ENCODE measurements around the gene ARHGAP31.
"Not testable (repeated sequence)": the region's sequence is repeated elsewhere in the genome, so short reads cannot be mapped to it uniquely, and the experiment has no call there.

The ARHGAP31 gene

DNA sequence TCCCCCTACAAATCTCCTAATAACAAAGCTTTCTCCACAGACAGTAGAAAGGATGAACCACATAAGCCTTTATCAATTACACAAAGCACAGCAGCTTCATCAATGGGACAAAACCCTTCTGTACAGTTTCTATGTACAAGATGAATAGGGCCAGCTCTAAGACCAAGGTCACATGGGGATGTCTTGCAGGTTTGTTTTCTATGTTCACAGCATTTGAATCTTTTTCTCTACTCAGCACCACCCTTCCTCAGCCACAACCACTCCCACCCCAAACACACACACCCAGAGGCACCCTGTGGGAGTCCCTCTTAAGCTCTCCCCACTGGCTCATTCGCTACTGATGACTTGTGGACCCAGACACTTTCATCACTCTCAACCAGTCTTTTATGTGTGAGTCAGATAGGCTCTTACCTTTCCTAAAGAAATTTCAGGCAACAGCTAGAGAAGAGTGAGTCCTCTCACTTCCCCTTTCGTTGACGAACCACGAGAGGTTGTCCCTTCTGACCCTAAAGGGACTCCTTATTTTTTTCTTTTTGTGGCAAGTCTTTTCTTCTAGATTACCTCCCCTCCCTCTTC, 57.9 kb downstream of the ARHGAP31 start:
- peak; percentile 36 for DNase-seq

DNA sequence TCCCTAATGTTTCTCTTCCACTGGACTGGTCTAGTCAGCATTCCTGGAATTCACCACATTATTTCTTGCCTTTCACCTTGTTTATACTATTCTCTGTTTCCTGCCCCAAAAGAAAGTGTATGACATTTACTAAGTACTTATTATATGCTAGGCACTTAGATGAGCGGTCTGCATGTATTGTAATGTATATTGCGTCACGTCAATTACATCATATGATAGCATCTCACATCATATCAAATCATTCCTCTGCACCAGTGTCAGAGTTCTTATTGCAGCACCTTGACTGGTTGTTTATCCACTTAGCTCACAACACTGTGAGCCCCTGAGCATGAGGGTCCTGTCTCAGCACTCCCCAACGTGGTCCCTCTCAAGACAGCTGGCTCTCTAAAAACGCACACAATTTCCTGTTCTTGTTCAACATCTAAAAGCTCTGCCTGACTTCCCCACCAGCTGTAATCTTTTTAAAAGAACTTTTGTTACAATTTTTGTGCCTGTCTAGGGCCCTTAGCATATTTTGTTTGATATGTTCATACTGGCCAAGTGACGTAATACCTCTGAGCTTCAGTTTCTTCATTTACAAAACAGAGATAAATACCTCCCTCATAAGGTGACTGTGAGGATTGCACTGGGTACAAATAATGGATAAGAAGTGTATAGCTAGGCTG, 58.8 kb downstream of the ARHGAP31 start:
- DNase-seq = peak; percentile 68

DNA sequence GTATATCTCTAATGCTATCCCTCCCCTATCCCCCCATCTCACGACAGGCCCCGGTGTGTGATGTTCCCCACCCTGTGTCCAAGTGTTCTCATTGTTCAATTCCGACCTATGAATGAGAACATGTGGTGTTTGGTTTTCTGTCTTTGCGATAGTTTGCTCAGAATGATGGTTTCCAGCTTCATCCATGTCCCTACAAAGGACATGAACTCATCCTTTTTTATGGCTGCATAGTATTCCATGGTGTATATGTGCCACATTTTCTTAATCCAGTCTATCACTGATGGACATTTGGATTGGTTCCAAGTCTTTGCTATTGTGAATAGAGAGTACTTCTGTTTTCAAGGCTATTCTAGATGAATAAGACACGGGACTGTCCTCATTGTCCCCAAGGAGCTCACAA, 61.4 kb downstream of the ARHGAP31 start:
- DNase-seq = not testable (repeated sequence)

DNA sequence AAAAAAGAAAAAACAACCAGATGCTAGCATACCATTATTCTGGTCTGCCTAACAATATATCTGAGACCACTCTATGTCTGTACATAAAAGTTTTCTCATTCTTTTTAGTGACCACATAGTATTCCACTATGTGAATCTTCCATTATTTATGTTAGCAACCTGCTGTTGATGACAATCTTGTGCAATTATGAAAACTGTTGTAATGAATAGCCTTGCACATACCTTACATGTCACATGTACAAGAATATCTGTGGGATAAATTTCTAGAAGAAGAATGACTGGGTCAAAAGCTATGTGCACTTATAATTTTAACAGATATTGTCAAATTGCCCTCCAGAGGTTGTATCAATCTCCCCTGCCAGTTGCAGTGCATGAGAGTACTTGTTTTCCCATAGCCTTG, 62.5 kb downstream of the ARHGAP31 start:
- no peak for DNase-seq

DNA sequence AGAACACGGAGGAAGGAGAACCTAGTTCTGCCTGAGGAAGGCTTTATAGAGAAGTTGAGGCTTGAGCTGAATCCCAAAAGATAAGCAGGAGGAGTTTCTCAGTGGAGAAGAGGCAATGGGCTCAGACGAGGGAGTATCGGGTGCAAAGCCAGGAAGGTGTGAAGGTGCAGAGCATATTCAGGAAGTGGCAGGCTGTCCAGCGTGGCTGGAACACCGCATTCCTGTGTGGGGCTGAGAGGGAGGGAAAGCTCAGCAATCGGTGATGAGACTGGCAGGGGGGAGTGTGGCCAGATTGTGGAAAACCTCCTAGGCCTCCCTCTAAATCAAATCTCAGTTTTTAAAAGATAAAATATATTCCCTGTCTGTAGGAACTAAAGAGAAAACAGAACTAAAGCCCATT, 63.0 kb downstream of the ARHGAP31 start:
- no peak for DNase-seq

DNA sequence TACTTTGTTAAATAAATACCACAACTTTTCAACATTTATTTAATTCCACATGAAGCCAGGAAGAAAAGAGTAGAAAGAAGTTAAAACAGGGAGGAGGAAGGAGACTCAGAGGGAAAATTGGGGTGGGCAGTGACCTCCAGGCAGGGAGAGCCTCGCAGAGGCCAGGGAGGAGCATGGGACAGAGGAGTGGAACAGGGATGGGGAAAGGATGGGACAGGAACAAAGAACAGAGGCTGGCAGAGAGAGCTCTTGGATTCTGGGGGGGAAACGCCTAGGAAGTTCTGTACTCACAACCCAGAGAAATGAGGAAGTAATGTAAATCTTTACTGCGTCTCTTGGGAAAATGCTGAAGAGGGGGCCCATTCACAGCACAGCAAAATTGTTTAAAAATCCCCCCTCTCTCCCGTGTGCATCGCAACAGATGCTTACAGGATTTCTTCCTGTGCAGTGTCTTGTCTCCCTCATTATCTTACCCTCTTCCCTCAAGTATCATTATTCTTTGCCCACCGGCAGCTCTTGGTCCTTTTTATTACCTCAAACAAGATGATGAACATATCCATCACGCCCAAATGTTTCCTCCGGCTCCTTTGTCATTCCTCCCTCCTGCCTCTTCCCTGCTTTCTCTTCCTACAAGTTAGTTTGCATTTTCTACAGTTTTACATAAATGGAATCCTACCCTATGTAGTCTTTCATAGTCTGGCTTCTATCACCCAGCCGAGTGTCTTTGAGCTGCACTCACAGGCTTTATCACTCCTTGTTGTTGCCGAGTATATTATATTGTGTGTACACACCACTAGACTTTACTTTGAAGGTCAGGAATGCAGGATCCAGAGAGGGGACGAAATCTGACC, 65.5 kb downstream of the ARHGAP31 start:
- DNase-seq = no peak

DNA sequence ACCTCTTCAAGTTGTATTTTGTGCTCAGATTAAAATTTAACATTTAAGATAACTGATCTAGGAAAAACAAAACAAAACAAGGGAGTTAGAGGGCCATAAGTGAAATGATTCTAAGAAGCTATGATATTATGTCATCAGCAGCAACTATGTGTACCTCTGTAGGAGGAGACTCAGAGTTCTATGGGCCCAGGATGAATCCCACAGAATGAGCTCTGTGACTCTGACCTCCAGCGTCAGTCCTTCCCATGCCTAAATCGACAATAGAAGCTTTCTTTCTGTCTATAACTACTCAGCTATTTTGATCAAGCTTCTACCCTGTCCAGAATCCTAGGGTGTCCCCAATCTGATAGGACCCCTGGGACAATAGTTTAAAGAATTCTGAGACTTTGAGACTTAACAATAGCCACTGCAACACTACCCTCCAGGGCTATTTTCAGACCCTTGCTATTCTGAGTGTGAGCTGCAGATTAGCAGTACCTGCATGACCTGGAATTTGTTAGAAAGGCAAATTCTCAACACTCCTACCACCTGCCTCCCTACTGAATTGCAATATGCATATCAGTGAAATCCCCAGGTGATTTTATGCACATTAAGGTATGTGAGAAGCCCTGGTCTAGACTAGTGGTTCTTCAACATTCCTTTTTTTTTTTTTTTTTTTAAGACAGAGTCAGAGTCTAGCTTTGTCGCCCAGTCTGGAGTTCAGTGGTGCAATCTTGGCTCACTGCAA, 66.7 kb downstream of the ARHGAP31 start:
- DNase-seq = no peak

DNA sequence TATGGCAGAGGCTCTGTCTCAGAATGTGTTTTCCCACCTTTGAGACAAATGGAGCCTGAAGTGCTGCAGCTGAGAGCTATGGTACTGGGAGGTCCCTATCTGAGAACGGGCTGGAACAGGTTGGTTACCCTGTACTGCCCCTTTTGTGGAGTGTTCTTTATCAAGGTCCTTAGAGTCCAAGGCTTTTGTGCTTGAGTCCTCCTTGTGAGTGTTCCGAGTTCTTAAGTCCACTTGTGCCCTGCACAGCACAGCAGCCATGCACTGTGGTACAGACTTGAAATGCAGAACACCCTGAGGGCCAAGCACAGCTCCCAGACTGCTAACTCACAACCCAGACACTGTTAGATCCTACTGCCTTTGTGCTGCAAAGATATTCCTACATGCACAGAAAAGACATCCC, 67.8 kb downstream of the ARHGAP31 start:
- DNase-seq = no peak

DNA sequence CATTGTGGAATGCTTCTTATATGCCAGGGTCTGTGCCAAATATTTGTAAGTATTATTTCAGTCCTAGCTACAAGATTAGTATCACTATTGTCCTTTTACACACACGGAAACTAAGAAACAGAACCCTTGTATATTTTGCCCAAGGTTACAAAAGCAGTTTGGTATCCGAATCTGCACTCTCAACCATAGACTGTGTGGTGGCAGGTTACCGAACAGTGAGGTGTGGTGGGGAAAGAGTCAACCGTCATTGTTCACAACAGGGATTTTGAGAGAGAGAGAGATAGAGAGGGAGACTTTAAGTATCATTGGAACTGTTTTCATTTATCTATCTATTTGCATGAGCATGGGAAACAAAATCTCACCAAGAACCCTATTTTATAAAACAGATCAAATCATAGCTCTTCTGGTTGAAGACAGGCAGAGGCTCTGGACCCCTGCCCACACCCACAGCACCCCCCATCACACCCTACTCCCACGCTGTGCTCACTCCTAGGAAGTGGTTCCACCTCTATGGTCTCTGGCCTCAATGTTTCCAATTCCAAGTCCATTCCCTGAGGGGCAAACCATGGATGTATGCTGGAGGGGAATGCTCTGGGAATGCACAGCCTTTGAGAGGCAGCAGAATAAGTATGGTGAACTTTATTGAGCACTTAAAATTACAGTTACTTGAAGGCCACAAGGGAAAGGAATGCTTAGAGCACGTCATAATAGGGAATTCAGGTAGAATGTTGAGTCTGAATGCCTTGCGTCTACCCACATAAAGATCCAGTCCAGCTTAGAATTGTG, 69.0 kb downstream of the ARHGAP31 start:
- no peak for DNase-seq

DNA sequence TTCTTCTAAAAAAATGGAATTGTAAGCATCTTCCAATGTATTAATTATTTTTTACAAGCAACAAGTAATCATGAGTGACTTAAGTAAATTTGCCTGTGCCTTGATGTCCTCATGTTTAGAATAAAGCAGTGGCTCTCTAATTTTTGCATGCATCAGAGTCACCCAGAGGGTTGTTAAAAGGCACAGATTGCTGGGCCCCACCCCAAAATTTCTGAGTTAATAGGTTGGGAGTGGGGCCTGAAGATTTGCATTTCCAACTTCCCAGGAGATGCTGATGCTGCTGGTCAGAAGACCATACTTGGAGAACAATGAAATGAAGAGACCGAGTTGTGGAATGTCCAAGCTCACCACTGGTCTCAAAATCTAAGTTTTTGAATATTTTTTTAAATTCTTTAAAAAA, 70.2 kb downstream of the ARHGAP31 start:
- no peak for DNase-seq

DNA sequence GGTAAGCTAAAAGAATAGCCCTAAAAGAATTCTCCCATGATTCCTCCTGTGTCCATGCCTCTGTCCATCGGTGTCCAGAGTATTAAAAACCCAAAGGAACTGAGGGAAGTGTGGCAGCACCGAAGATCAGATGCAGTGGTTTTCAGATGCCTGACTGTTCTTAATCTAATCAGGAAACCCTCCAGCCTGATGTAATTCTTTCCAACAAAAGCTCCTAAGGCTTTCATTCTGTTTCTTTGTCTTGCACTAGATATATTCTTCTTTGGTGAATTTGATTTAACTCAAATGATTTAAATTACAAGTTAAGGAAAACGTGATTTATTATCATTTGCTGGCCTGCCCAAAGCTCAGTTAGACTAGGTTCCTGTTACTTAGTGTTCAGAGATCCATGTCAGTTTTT, 71.2 kb downstream of the ARHGAP31 start:
- no peak for DNase-seq

DNA sequence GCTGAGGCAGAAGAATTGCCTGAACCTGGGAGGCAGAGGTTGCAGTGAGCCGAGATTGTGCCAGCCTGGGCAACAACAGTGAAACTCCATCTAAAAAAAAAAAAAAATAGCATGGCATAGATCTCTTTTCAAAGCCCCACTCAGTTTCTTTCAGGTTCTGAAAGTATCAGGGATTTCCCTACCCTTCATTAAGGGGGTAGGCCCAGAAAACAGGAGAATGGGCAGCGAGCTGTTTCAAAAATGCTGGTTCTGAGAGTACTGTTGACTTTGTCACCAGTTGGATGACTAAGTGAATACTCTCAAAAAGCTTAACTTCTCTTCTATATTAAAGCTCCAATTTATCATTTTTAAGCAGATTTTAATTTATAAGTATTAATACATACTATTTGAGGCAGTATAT, 72.8 kb downstream of the ARHGAP31 start:
- DNase-seq = no peak

DNA sequence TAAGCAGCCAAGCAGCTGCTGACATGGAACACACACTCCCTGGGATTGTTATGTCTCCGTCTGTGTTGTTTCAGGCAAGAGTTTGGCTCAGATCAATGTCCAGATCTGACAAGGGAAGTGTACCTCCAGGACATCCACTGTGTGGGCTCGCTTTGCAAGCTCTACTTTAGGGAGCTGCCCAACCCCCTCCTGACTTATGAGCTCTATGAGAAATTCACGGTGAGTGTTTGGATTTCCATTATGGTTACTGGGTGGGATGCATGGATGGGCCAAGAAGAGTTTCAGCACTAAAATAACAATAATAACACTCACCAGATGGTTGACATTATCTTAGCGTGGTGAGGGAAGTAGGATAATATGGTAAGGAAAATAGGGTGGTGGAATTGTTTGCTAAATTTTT, 74.1 kb downstream of the ARHGAP31 start:
- no peak for DNase-seq

DNA sequence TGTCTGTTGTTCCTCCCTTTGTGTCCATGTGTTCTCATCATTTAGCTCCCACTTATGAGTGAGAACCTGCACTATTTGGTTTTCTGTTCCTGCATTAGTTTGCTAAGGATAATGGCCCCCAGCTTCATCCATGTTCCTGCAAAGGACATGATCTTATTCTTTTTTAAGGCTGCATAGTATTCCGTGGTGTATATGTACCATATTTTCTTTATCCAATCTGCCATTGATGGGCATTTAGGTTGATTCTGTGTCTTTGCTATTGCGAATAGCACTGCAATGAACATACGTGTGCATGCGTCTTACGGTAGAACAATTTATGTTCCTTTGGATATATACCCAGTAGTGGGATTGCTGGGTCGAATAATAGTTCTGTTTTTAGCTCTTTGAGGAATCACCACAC, 77.6 kb downstream of the ARHGAP31 start:
- DNase-seq = not testable (repeated sequence)

DNA sequence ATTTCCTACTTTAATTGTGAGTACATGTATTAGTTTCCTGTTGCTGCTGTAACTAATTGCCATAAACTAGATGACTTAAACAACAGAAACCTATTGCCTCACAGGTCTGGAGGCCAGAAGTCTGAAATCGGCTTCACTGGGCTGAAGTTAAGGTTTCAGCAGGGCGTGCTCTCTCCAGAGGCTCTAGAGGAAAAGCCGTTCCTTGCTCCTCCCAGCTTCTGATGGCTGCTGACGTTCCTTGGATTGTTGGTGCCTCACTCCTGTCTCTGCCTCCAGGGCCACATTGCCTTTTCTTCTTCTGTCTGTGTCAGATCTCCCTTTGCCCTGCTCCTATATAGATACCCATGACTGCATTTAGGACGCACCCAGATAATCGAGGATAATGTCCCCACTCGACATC, 80.9 kb downstream of the ARHGAP31 start:
- DNase-seq = no peak

DNA sequence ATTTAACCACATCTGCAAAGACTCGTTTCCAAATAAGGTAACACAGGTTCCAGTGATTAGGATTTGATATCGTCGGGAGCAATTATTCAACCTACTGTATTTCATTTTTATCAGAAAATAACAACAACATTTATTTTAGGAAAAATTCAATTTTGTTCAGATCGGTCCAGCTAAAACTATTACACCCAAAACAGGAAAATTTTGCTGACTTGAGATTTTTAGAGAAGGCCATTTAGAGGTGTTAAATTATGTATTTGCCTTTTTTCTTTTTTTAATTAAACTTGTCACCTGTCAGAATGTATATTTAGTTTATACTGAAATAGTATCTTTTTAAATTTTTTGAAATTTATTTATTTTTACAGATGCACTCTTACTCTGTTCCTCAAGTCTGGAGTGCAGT, 81.3 kb downstream of the ARHGAP31 start:
- no peak for DNase-seq

DNA sequence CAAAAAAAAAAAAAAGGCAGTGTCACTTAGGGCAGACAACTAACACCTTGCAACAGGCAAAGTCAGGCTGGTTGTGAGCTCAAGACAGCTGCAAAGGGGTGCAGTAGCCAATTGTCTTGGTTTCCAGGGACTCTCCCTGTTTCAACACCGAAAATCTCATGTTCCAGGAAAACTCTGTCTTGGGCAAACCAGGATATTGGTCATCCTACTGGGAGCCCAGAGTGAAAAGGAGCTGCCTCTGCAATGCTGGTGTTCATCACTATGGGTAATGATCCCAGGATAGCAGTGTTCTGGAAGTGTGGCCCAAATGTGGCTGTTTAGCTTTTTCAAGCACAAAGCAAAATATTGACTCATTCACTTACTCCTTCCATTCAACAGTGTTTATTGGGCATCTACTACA, 82.6 kb downstream of the ARHGAP31 start:
- no peak for DNase-seq

DNA sequence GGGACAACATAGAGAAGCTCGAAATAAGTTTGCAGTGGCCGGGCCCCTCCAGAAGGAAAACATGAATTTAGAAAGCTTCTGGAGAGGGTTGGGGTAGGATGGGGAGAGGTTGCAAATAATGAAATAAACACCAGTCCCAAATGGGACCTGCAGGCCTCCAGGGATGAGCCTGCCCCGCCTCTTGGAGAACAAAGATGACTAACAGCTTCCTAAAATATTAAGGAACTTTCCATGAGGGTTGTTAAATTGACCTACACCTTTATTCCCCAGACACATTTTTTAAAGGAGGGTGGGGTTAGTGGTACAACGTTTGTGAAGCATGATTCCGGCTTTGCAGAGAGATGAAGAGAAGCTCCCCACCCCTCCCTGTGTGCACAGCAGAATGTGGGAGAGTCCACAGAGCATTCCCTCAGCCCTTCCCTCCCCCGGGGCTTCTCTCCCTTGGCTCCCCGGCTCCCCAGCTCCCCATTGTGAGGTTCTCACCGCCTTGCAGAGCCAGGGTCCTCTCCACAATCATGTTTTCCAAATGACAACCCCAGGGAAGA, 84.1 kb downstream of the ARHGAP31 start:
- DNase-seq = no peak

DNA sequence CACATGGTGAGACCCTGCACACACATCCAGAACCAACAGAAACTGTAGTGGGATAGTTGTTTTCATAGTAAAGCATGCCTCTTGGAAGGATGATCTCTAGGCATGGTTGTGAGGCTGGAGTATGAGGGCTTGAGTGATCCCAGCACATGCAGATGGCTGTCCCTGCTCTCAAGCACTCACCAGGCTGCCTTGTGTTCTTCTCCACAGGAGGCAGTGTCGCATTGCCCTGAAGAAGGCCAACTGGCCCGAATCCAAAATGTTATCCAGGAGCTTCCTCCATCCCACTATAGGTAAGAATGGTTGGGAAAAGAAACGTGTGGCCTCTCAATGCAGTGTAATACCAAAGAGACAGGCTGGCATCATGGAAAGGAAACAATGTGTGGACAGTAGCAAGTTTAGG, 86.5 kb downstream of the ARHGAP31 start:
- DNase-seq = peak; percentile 25

DNA sequence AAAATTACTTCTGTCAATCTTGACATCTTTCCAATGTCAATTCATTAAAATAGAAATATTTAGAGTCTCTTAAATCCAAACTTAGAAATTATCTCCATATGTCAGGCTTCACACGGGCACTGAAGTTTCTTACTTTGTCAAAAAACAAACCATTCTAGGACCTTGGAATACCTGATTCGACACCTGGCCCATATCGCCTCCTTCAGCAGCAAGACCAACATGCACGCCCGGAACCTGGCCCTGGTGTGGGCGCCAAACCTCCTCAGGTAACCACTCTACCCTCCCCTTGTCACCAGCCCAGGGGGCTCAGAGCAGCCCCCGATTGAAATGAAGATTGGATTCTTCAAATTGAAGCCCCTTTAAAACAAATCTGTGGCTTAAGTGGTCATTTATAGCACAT, 88.0 kb downstream of the ARHGAP31 start:
- no peak for DNase-seq

DNA sequence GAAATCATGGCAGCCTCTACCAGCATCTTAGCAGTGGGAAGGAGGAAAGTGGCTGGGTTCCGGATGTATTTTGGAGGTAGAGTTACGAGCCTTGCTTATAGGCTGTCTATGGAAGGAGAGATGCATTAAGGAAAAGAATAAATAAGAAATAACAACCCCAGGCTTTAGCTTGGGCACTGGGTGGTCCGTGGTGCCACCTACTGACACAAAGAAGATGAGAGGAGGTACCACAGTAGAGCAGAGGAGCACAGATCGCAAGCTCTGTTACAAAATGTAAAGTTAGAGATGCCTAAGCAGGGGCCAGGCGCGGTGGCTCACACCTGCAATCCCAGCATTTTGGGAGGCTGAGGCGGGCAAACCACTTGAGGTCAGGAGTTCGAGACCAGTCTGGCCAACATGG, 94.4 kb downstream of the ARHGAP31 start:
- DNase-seq = no peak

DNA sequence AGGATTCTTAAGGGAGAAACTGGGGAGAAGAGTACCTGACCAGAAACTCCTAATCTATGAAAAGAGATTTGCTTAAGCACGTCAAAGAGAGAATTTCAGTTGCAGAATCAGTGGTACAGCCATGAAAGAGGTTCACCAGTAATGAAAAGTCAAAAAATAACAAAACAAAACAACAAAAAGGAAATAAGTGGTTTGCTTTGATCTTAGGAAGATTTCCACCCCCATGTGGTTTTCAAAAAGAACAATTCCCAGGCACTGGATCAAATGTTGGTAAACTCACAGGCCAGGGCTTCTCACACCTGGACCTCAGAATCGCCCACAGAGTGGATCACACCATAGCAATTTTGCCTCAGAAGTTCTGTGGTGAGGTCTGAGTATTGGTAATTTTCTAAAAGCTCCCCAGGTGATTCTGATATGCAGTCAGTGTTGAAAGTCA, 101.8 kb downstream of the ARHGAP31 start:
- DNase-seq = no peak
